H9 (cell line): ENCODE data around the gene IFT27. TPM values are rescaled to one million over a fixed set of nuclear protein-coding genes. Genes with fewer than 3 reads are reported as not detected.
"Not testable (repeated sequence)": the region's sequence is repeated elsewhere in the genome, so short reads cannot be mapped to it uniquely, and the experiment has no call there.

Source experiments
- DNase-seq: peaks from one replicate; pipeline ENCODE4 v3.0.0-alpha.2; 2017
- H2AFZ ChIP-seq: one replicate; pipeline ENCODE4 v1.6.1; 2013; ENCODE audit warnings: mild to moderate bottlenecking, low read length, control low read depth, moderate library complexity
- H2AK5ac ChIP-seq: 2 replicates; pipeline ENCODE4 v1.6.1; 2013; ENCODE audit warnings: low read length, control low read depth, mixed read lengths; ENCODE audit not compliant: insufficient read length
- H2BK120ac ChIP-seq: one replicate; pipeline ENCODE4 v1.6.1; 2013; ENCODE audit warnings: low read depth, mild to moderate bottlenecking, low read length, control low read depth, inconsistent platforms; ENCODE audit not compliant: poor library complexity, severe bottlenecking
- H2BK12ac ChIP-seq: 2 replicates; pipeline ENCODE4 v1.6.1; 2013; ENCODE audit warnings: low read length, control low read depth, mixed read lengths, low read depth; ENCODE audit not compliant: insufficient read length
- H2BK15ac ChIP-seq: 2 replicates; pipeline ENCODE4 v1.6.1; 2013; ENCODE audit warnings: low read depth, low read length, control low read depth
- H2BK20ac ChIP-seq: one replicate; pipeline ENCODE4 v1.6.1; 2013; ENCODE audit warnings: low read depth, mild to moderate bottlenecking, low read length, control low read depth, inconsistent platforms; ENCODE audit not compliant: poor library complexity, severe bottlenecking
- H2BK5ac ChIP-seq: 2 replicates; pipeline ENCODE4 v1.6.1; 2013; ENCODE audit warnings: low read length, control low read depth, mixed read lengths; ENCODE audit not compliant: insufficient read length
- H3K14ac ChIP-seq: 2 replicates; pipeline ENCODE4 v1.6.1; 2013; ENCODE audit warnings: low read length, control low read depth; ENCODE audit not compliant: insufficient read depth
- H3K18ac ChIP-seq: 2 replicates; pipeline ENCODE4 v1.6.1; 2013; ENCODE audit warnings: low read depth, mild to moderate bottlenecking, mixed read lengths, low read length, control low read depth; ENCODE audit not compliant: insufficient read length
- H3K23ac ChIP-seq: 2 replicates; pipeline ENCODE4 v1.6.1; 2013; ENCODE audit warnings: low read length, control low read depth, mixed read lengths, low read depth; ENCODE audit not compliant: insufficient read length
- H3K23me2 ChIP-seq: 2 replicates; pipeline ENCODE4 v1.6.1; 2013; ENCODE audit warnings: low read depth, mild to moderate bottlenecking, mixed read lengths, low read length, control low read depth; ENCODE audit not compliant: insufficient read length, poor library complexity, severe bottlenecking
- H3K27ac ChIP-seq: 2 replicates; pipeline ENCODE4 v1.5.1; 2013; ENCODE audit warnings: low read length, control low read depth, mixed read lengths, low read depth; ENCODE audit not compliant: insufficient read length
- H3K27me3 ChIP-seq: 2 replicates; pipeline ENCODE4 v1.6.1; 2013; ENCODE audit warnings: low read length, control low read depth, inconsistent platforms; ENCODE audit not compliant: insufficient read depth
- H3K4ac ChIP-seq: 2 replicates; pipeline ENCODE4 v1.6.1; 2013; ENCODE audit warnings: low read depth, mild to moderate bottlenecking, control low read depth, inconsistent platforms, low read length, moderate library complexity
- H3K4me1 ChIP-seq: 2 replicates; pipeline ENCODE4 v1.6.1; 2013; ENCODE audit warnings: low read length, control low read depth, inconsistent platforms; ENCODE audit not compliant: insufficient read depth
- H3K4me2 ChIP-seq: 2 replicates; pipeline ENCODE4 v1.6.1; 2013; ENCODE audit warnings: low read length, control low read depth, mixed read lengths; ENCODE audit not compliant: insufficient read length, insufficient read depth
- H3K56ac ChIP-seq: 2 replicates; pipeline ENCODE4 v1.6.1; 2013; ENCODE audit warnings: low read depth, mild to moderate bottlenecking, mixed read lengths, low read length, control low read depth; ENCODE audit not compliant: insufficient read length
- H3K79me1 ChIP-seq: 2 replicates; pipeline ENCODE4 v1.6.1; 2013; ENCODE audit warnings: low read depth, mild to moderate bottlenecking, moderate library complexity, low read length, control low read depth, inconsistent platforms; ENCODE audit not compliant: insufficient read depth, poor library complexity, severe bottlenecking
- H3K79me2 ChIP-seq: 2 replicates; pipeline ENCODE4 v1.6.1; 2013; ENCODE audit warnings: low read length, control low read depth, inconsistent platforms; ENCODE audit not compliant: insufficient read depth
- H3K9ac ChIP-seq: 2 replicates; pipeline ENCODE4 v1.6.1; 2013; ENCODE audit warnings: low read length, control low read depth, mixed read lengths; ENCODE audit not compliant: insufficient read length; ENCODE audit errors: extremely low read depth
- H3K9me3 ChIP-seq: one replicate; pipeline ENCODE4 v1.6.1; 2013; ENCODE audit warnings: low read depth, low read length, inconsistent platforms; ENCODE audit not compliant: control insufficient read depth
- H3T11ph ChIP-seq: one replicate; pipeline ENCODE4 v1.6.1; 2013; ENCODE audit warnings: mild to moderate bottlenecking, low read length, control low read depth, inconsistent platforms
- H4K20me1 ChIP-seq: one replicate; pipeline ENCODE4 v1.6.1; 2013; ENCODE audit not compliant: control insufficient read depth, insufficient read length, insufficient read depth
- H4K5ac ChIP-seq: 2 replicates; pipeline ENCODE4 v1.6.1; 2013; ENCODE audit warnings: low read depth, mild to moderate bottlenecking, mixed read lengths, low read length, control low read depth; ENCODE audit not compliant: insufficient read length
- H4K8ac ChIP-seq: replicated peaks from 2 replicates; pipeline ENCODE4 v1.6.1; 2013; ENCODE audit warnings: low read length, control low read depth, mixed read lengths, low read depth; ENCODE audit not compliant: insufficient read length
- H4K91ac ChIP-seq: 2 replicates; pipeline ENCODE4 v1.6.1; 2013; ENCODE audit warnings: low read depth, mild to moderate bottlenecking, moderate library complexity, mixed read lengths, low read length, control low read depth; ENCODE audit not compliant: insufficient read length
- H3K27ac Mint-ChIP-seq, 3 experiments: 2 replicates in 2 of 3; 3 replicates in 1 of 3; pipeline ENCODE4 v1.8.0; 2020 to 2021; ENCODE audit warnings: mixed read lengths in 3 of 3, mild to moderate bottlenecking in 1 of 3, moderate library complexity in 1 of 3
- H3K27me3 Mint-ChIP-seq: 2 replicates; pipeline ENCODE4 v1.8.0; 2021; ENCODE audit warnings: low read depth, mild to moderate bottlenecking, moderate library complexity, mixed read lengths
- H3K36me3 Mint-ChIP-seq, 3 experiments: 2 replicates in 2 of 3; 3 replicates in 1 of 3; pipeline ENCODE4 v1.8.0; 2020 to 2021; ENCODE audit warnings: low read depth in 3 of 3, mixed read lengths in 3 of 3; ENCODE audit not compliant: insufficient read depth in 1 of 3
- H3K4me1 Mint-ChIP-seq, 2 experiments: 2 replicates each; pipeline ENCODE4 v1.8.0; 2020; ENCODE audit warnings: mixed read lengths in 2 of 2
- H3K4me3 Mint-ChIP-seq, 2 experiments: 2 replicates in 1 of 2; 3 replicates in 1 of 2; pipeline ENCODE4 v1.8.0; 2020 to 2021; ENCODE audit warnings: mild to moderate bottlenecking in 2 of 2, mixed read lengths in 2 of 2, moderate library complexity in 1 of 2
- H3K9me3 Mint-ChIP-seq, 2 experiments: 2 replicates in 1 of 2; 3 replicates in 1 of 2; pipeline ENCODE4 v1.8.0; 2020; ENCODE audit warnings: mild to moderate bottlenecking in 2 of 2, mixed read lengths in 2 of 2, moderate library complexity in 1 of 2
- WGBS: extraction: QIAGEN DNeasy Blood & Tissue Kit; methylation state at CpG from one replicate; pipeline ENCODE4 v1.1.7; 2013; ENCODE audit warnings: missing lambda C conversion rate, low lambda C conversion rate, mixed read lengths; ENCODE audit not compliant: insufficient read length; ENCODE audit errors: extremely low coverage; 5-methylcytosine and 5-hydroxymethylcytosine counted together
- total RNA-seq: library from RNA; stranded (reverse); gene quantifications from 2 replicates; pipeline ENCODE4 v1.2.1, GENCODE V29; 2021
- TF ChIP-seq, protein P1 (sequence below): fragments of 200-600 bp; sonication (generic); conservative IDR thresholded peaks from 3 replicates; pipeline ENCODE4 v1.8.0; 2021; ENCODE audit warnings: antibody characterized with exemption, mild to moderate bottlenecking

The IFT27 gene
- total RNA-seq, 1 experiment from 2014 or later = 43.4 TPM

DNA sequence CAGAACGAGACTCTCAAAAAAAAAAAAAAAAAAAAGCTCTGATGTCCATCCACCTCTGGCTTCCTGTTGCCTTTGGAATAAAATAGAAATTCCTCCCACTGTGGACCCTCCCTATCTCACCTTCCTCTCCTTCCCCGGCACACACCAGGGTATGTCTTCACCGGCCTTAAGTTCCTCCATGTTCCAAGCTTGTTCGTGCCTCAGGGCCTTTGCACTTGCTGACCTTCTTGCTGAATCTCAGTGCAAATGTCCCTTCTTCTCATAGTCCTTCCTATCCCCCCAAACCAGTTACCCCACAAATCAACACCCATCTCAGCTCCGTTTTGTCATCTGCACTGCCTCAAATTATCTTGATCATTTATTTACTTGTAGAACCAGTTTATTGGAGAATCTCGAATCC, 20.6 kb downstream of the IFT27 start:
- WGBS = no CpG with 5 or more reads among the region's 6 CpGs
- Histone ChIP-seq H3K18ac (no peak overlapping the region), H3K9ac (no peak overlapping the region), H4K5ac (no peak overlapping the region), H2BK20ac (no peak overlapping the region), H3K4me2 (no peak overlapping the region), H3K23ac (no peak overlapping the region), H3K56ac (no peak overlapping the region), H3K4ac (no peak overlapping the region), H4K91ac (no peak overlapping the region), H3K79me2 (no peaks in the 10 kb centered on the region), H4K8ac (no peak overlapping the region), H2BK15ac (no peak overlapping the region), H3K9me3 (no peaks in the 10 kb centered on the region), H2BK120ac (no peak overlapping the region), H3K27me3 (no peaks in the 10 kb centered on the region; the same call in 1 of the 2 replicates), H4K20me1 (no peaks in the 10 kb centered on the region), H3T11ph (no peak overlapping the region), H2AFZ (no peak overlapping the region), H3K4me1 (no peaks in the 10 kb centered on the region), H2AK5ac (no peak overlapping the region), H3K27ac (no peak overlapping the region), H3K79me1 (no peaks in the 10 kb centered on the region), H3K23me2 (no peaks in the 10 kb centered on the region), H2BK5ac (no peak overlapping the region), H2BK12ac (no peak overlapping the region), H3K14ac (no peak overlapping the region)
- TF ChIP-seq, protein P1, sequence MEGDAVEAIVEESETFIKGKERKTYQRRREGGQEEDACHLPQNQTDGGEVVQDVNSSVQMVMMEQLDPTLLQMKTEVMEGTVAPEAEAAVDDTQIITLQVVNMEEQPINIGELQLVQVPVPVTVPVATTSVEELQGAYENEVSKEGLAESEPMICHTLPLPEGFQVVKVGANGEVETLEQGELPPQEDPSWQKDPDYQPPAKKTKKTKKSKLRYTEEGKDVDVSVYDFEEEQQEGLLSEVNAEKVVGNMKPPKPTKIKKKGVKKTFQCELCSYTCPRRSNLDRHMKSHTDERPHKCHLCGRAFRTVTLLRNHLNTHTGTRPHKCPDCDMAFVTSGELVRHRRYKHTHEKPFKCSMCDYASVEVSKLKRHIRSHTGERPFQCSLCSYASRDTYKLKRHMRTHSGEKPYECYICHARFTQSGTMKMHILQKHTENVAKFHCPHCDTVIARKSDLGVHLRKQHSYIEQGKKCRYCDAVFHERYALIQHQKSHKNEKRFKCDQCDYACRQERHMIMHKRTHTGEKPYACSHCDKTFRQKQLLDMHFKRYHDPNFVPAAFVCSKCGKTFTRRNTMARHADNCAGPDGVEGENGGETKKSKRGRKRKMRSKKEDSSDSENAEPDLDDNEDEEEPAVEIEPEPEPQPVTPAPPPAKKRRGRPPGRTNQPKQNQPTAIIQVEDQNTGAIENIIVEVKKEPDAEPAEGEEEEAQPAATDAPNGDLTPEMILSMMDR = no peak
- Mint-ChIP-seq H3K36me3 (no peaks in the 10 kb centered on the region), H3K9me3 (no peaks in the 10 kb centered on the region; a peak in 1 of 5 replicates), H3K27ac (no peak overlapping the region; a peak in 1 of 7 replicates), H3K4me3 (no peak overlapping the region), H3K27me3 (peaks cover 33% of the 10 kb centered on the region), H3K4me1 (peaks cover 2 to 21% of the 10 kb centered on the region in 2 experiments; a peak in 3 of 4 replicates)
- no peak for DNase-seq

DNA sequence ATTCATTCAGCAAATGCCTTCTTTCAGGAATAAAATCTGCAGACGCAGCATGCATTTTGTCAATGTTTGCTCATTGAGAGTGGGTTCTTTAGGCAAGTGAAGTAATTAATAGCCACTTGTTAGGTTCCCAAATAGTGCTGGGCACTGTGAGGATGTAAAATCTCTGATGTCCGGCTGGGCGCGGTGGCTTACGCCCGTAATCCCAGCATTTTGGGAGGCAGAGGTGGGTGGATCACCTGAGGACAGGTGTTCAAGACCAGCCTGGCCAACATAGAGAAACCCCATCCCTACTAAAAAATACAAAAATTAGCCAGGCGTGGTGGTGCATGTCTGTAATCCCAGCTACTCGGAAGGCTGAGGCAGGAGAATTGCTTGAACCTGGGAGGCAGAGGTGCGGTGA, 21.0 kb downstream of the IFT27 start:
- not testable (repeated sequence) for H2BK120ac ChIP-seq, H3K27me3 ChIP-seq, H3K9me3 Mint-ChIP-seq, H3K23me2 ChIP-seq, H4K91ac ChIP-seq, H3K9me3 ChIP-seq, H3K79me2 ChIP-seq, H3K4me3 Mint-ChIP-seq, H4K8ac ChIP-seq, H3K4me1 ChIP-seq, H2AK5ac ChIP-seq, H3K56ac ChIP-seq, H3K18ac ChIP-seq, H2AFZ ChIP-seq, H3T11ph ChIP-seq, H4K20me1 ChIP-seq, H2BK5ac ChIP-seq, H3K79me1 ChIP-seq, H3K4ac ChIP-seq, H3K27ac Mint-ChIP-seq, H2BK15ac ChIP-seq, H4K5ac ChIP-seq, H3K36me3 Mint-ChIP-seq, H3K27ac ChIP-seq, H3K4me2 ChIP-seq, H2BK12ac ChIP-seq, H2BK20ac ChIP-seq, H3K9ac ChIP-seq, H3K14ac ChIP-seq, H3K23ac ChIP-seq
- DNase-seq = peak; percentile 4
- peaks cover 2 to 21% of the 10 kb centered on the region in 2 experiments; a peak in 3 of 4 replicates for H3K4me1 Mint-ChIP-seq
- peaks cover 33% of the 10 kb centered on the region for H3K27me3 Mint-ChIP-seq
- WGBS = no CpG with 5 or more reads among the region's 9 CpGs
